NCI-H774 (cell line): ENCODE measurements around the gene EPHA6.
"Not testable (repeated sequence)": the region's sequence is repeated elsewhere in the genome, so short reads cannot be mapped to it uniquely, and the experiment has no call there.

ENCODE experiments used
- DNase-seq: peaks from one replicate; lab custom pipeline; 2025; lab: John Stamatoyannopoulos, UW

EPHA6 gene

GRCh38 chr3:97181704-97182103, 367.3 kb downstream of the EPHA6 start:
- no peak for DNase-seq

- DNase-seq, result no peak
Measured at GRCh38 chr3:97187771-97188170, 373.4 kb downstream of the EPHA6 start.

DNA sequence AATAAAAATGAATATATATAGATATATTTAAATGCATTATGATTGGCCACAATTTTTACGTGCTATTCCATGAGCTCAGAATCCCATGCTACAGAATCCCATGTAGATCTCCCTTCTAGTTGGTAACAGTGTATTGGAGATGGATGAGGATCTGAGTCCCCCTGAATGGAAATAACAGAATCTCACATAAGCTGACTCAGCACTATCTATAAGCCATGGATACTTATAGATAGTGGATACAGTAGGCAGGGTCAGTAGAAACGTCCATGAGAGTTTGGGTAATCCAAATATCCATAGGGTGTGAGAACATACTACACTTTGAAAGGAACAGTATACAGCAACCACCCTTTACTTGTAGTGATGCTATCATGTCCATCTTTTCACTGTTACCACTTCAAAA, 375.4 kb downstream of the EPHA6 start:
- DNase-seq, result no peak

GRCh38 chr3:97197083-97197482, 382.7 kb downstream of the EPHA6 start:
- DNase-seq, result no peak

DNA sequence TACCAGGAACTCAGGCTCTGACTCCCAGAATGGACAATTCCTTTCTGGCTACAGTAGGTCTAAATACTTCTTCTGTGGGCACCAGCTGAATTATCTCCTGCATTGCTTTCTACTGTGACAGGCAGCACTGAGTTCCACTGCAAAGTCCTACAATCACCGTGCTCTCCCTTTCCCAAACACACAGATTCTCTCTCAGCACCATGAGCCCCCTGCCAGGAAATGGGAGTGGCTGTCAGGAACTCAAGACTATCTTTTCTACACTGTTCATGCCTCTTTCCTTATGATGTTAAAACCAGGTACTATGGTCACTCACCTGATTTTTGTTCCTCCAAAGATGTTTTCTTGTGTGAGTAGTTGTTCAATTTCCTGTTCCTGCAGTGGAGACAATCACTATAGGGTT, 383.4 kb downstream of the EPHA6 start:
- DNase-seq, result no peak

DNA sequence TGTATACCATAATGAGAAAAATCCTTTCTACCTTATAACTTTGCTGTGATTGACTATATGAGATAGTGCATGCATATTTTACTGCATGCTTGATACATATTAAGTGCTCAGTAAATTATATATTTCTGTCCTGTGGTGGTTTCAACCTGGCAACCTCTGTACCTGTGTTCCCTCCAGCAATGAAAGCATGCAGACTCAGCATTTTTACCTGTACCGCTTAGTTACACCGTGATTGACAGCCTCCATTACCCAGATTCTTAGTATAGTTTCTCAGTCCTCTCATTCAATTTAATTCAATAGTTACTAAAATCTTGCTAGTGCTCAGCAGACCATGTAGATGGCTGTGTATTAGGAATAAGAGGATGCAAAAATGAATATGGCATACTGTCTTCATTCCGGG, 386.0 kb downstream of the EPHA6 start:
- DNase-seq, result no peak

GRCh38 chr3:97201814-97202213, 387.4 kb downstream of the EPHA6 start:
- DNase-seq, result no peak

GRCh38 chr3:97228966-97229365, 414.6 kb downstream of the EPHA6 start:
- no peak for DNase-seq

- DNase-seq, result no peak
Measured at GRCh38 chr3:97230486-97230885, 416.1 kb downstream of the EPHA6 start.

- DNase-seq, result no peak
Measured at GRCh38 chr3:97232393-97233034, 418.1 kb downstream of the EPHA6 start.

- no peak for DNase-seq
Measured at GRCh38 chr3:97235179-97235578, 420.8 kb downstream of the EPHA6 start.

DNA sequence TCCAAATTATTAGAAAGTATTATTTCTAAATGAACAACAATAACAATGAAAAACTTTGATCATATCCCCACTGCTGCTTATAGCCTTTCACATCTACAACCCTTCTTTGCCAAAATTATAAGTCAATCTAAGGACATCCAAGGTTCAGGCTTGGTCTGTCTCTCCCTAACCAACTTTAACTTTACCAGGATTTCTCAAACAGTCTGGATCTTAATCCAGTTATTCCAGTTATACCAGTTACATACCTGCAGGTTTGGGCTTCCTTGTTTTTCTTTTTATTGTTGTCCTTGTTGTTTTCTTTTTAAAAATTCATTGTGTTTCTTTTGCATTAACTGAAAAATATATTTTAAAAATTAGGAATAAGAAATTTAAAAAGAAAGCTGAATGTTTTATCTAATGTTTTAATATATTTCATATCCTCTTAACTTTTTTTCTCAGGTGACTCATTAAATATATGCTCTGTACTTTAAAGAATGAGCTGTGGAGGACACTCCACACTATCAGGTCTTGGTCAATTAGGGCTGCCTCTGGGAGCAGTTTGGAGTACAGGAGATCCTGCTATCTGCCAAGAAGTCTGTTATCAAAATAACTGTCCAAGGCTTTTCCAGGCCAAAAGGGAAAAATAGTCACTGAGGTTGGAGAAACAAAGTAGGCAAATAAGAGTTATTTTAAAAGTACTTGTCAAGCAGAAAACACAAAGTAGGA, 421.4 kb downstream of the EPHA6 start:
- no peak for DNase-seq

DNA sequence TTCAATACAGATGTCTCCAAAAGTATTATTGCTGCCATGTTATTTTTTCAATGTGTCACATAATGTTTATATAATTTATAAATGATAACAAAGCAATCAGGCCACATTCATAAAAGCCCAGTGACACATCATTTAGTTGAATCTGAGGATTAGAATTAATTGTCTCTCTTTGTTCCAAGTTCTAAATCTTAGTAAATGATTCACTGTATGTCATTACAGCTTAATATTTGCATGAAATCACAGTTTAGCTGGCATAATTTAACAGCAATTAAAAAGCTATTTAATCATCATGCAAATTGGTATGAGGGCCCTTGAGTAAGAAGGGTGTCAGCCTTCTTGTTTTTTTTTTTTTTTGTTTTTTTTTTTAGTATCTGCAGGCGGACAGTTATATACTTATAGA, 427.0 kb downstream of the EPHA6 start:
- DNase-seq, result no peak

DNA sequence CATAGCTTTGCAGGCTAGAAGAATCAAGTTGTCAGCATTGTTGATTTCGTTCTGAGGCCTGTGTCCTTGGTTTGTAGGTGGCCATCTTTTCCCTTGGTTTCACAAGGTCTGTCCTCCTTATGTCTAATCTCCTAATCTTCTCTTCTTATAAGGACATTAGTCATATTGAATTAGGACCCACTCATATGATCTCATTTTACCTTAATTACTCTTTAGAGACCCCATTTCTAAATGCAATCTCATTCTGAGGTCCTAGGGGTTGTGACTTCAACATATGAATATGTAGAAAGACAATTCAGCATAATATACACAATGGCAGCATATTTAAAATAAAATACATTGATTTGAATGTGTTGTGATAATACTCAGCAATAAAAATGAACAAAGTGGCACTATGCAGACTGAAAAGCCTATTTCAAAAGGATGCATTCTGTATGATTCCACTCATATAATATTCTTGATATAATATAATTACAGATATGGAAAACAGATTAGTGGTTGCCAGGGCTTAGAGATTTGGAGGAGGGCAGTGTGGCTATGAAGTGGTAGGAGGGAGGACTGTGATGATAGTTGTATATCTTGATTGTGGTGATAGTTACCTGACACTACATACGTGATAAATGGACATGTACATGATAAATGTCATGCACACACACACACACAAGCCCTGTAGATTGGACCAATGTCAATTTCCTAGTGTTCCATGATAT, 431.0 kb downstream of the EPHA6 start:
- no peak for DNase-seq

DNA sequence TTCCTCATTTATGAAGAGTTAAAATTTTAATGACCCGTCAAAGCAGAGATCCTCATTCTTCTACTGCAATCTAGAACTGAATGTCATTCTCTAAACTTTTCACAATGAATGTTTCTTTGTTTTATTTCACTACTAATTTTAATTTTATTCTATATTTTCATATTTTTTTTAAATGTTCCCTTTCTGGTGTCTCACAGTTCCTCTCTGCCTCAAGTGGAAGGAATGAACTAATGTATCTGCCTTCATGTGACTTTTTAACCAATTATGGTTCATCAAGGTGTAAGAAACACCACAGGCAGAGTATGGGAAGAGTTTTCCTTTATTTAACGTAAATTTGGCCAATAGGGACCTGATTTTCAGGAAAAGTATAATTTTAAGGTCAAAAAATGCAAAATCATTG, 441.7 kb downstream of the EPHA6 start:
- no peak for DNase-seq

DNA sequence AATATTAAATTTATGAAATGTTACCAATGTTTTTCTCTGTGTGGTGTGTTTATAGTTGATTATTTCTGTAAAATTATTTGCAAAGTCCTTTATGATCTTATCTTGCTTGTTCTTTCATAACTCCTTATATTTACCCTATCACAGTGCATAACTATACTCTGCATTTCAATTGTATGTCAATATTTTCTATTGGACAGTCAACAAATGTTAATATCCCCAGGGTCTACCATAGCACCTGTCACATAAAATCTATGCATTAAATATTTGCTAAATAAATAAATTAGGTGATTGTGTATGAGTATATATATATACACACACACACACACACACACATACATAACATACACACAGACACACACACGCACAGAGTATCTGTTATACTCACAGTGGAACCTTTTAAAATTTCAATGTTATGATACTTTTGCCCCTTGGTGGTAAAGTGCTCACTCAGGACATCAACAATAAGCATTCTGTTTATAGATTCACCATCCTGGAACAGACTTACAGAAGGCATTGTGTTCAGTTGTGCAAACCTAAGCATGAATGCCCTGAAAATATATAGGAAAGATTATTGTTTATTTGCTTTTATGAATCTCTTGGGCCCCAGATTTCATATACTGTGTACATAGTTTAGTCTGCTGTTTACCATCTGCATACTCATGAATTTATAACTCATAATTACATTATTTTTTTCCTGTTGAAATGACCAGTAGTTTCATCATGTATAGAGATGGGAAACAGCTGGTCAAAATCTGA, 443.7 kb downstream of the EPHA6 start:
- DNase-seq, result no peak

GRCh38 chr3:97259263-97259662, 444.9 kb downstream of the EPHA6 start:
- no peak for DNase-seq

DNA sequence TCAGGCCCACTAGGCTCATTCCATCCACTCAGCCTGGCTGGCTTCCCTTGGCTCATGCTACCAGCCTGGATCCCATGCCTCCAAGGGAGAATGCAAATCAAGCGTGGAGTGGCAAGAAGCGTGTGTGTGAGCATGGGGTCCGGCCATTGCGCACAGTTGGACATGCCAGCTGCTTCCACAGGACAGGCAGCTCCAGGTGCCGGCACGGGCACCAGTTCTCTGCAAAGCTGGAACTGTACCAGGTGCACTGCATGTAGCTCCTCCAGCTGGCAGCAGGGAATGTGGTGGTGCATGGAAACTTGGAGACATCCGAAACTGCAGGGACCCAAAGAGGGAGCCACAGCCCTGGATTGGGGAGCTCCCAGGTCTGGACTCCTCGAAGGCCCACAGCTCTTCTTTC, 449.8 kb downstream of the EPHA6 start:
- DNase-seq, result no peak

DNA sequence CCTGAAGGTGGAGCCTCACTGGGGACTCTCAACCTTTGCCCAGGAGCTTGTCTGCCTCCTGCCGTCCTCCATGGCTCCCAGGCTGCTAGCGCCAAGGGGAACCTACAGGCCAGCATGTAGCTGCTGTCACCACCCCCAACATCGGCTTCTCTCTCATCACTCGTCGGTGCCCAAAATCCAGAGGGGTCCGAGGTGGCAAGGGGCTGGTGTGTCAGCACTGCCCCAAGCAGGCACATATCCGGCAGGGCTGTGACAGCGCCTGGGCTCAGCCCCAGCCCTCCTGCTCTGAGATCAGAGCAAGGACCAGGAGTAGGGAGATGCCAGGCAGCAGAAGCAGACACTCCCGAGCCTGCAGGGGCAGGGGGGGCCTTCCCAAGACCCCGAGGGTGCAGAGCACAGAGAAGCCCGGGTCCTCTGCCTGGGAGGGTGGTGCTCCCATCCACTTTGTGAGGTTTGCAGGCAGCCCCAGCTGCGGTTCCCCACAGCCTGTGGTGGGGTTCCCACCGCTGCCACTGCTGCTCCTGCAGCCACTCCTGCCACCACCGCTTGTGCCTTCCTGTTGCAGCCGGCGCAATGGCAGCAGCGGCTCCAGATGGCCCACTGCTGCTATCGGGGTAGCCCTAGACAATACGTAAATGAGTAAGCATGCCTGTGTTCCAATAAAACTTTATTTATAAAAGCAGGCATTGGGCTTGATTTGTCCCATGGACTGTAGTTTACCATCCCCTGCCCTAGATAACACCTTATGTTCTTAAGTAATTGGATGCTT, 451.0 kb downstream of the EPHA6 start:
- DNase-seq, result no peak

DNA sequence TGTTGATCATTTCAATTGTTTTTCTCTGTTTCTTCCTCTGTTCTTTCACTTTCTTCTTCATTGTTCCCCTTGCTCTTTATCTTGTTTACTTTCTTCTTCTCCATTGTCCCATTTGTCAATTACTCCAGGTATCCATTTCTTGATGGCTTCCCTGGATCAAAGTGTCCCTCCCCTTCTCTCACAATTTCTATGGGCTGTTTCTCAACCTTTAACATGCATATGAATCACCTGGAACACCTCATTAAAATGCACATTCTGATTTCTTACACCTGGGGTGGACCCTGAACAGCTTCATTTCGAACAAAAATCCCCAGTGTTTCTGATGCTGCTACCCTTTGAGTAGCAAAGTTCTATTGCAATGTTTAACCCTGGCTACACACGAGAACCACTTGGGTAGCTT, 454.8 kb downstream of the EPHA6 start:
- DNase-seq, result no peak

GRCh38 chr3:97276879-97277550, 462.6 kb downstream of the EPHA6 start:
- not testable (repeated sequence) for DNase-seq
